GM23338 (cell line): ENCODE results near the gene FBXO2. TPM values are rescaled to one million over a fixed set of nuclear protein-coding genes. Genes with fewer than 3 reads are reported as not detected.

Experiments
- ATAC-seq: fragments of 200-7000 bp; cut with Tn5 transposase; 3 replicates; pipeline ENCODE4 v1.9.1; 2020
- DNase-seq: peaks from one replicate; pipeline ENCODE4 v3.0.0-alpha.2; 2015; ENCODE audit warnings: low spot score
- H2AFZ ChIP-seq: fragments of 200-600 bp; sonication (generic); 2 replicates; pipeline ENCODE4 v1.8.0; 2016; ENCODE audit warnings: antibody characterized with exemption, mild to moderate bottlenecking, moderate library complexity
- H3F3A ChIP-seq: fragments of 200-600 bp; sonication (generic); replicated peaks from 2 replicates; pipeline ENCODE4 v1.8.0; 2017; ENCODE audit warnings: antibody characterized with exemption, mixed run types, low read depth
- H3K27ac ChIP-seq: fragments of 200-600 bp; sonication (generic); 2 replicates; pipeline ENCODE4 v1.6.1; 2016; ENCODE audit warnings: low read depth
- H3K27me3 ChIP-seq: fragments of 200-600 bp; sonication (generic); 2 replicates; pipeline ENCODE4 v1.8.0; 2016; ENCODE audit warnings: mild to moderate bottlenecking, mixed run types, moderate library complexity; ENCODE audit not compliant: insufficient read depth
- H3K36me3 ChIP-seq: fragments of 200-600 bp; sonication (generic); 2 replicates; pipeline ENCODE4 v1.8.0; 2016; ENCODE audit warnings: mild to moderate bottlenecking; ENCODE audit not compliant: insufficient read depth
- H3K4me1 ChIP-seq: fragments of 200-600 bp; sonication (generic); 2 replicates; pipeline ENCODE4 v1.8.0; 2016; ENCODE audit warnings: mild to moderate bottlenecking, moderate library complexity; ENCODE audit not compliant: insufficient read depth
- H3K4me2 ChIP-seq: fragments of 200-600 bp; sonication (generic); 2 replicates; pipeline ENCODE4 v1.7.1; 2017; ENCODE audit warnings: mixed run types
- H3K4me3 ChIP-seq: fragments of 200-600 bp; sonication (generic); 2 replicates; pipeline ENCODE4 v1.6.1; 2016; ENCODE audit warnings: mixed run types
- H3K79me2 ChIP-seq: fragments of 200-600 bp; sonication (generic); replicated peaks from 2 replicates; pipeline ENCODE4 v1.8.0; 2017; ENCODE audit warnings: mild to moderate bottlenecking; ENCODE audit not compliant: insufficient read depth
- H3K9me2 ChIP-seq: fragments of 200-600 bp; sonication (generic); 2 replicates; pipeline ENCODE4 v1.8.0; 2017; ENCODE audit not compliant: insufficient read depth
- H4K20me1 ChIP-seq: fragments of 200-600 bp; sonication (generic); replicated peaks from 2 replicates; pipeline ENCODE4 v1.8.0; 2017; ENCODE audit warnings: mild to moderate bottlenecking; ENCODE audit not compliant: insufficient read depth
- H3K27ac Mint-ChIP-seq: 2 replicates; pipeline ENCODE4 v1.8.0; 2020; ENCODE audit warnings: inconsistent platforms, mild to moderate bottlenecking, moderate library complexity, mixed read lengths
- H3K27me3 Mint-ChIP-seq: 3 replicates; pipeline ENCODE4 v1.8.0; 2022; ENCODE audit warnings: low read depth, mild to moderate bottlenecking, moderate library complexity, mixed read lengths, inconsistent platforms; ENCODE audit not compliant: insufficient read depth, poor library complexity
- H3K36me3 Mint-ChIP-seq: 3 replicates; pipeline ENCODE4 v1.8.0; 2021; ENCODE audit warnings: low read depth, mild to moderate bottlenecking, inconsistent platforms, moderate library complexity, mixed read lengths
- H3K4me1 Mint-ChIP-seq: 3 replicates; pipeline ENCODE4 v1.8.0; 2020; ENCODE audit warnings: mild to moderate bottlenecking, inconsistent platforms, mixed read lengths
- H3K4me3 Mint-ChIP-seq: 3 replicates; pipeline ENCODE4 v1.8.0; 2021; ENCODE audit warnings: moderate library complexity, mild to moderate bottlenecking, inconsistent platforms, mixed read lengths
- H3K9me3 Mint-ChIP-seq: 3 replicates; pipeline ENCODE4 v1.8.0; 2020; ENCODE audit warnings: moderate library complexity, mild to moderate bottlenecking, inconsistent platforms, mixed read lengths
- CREB1 ChIP-seq: fragments of 250-450 bp; sonication (Bioruptor Pico); IDR thresholded peaks from 2 replicates; pipeline ENCODE4 v1.5.0; 2020; ENCODE audit warnings: low read depth, mild to moderate bottlenecking, moderate library complexity
- EZH2 ChIP-seq: fragments of 200-600 bp; sonication (generic); IDR thresholded peaks from one replicate; pipeline ENCODE4 v1.8.0; 2017; ENCODE audit warnings: antibody characterized with exemption, mild to moderate bottlenecking, low read depth; ENCODE audit not compliant: unreplicated experiment
- EZH2phosphoT487 ChIP-seq: fragments of 200-600 bp; sonication (generic); IDR thresholded peaks from one replicate; pipeline ENCODE4 v1.8.1; 2018; ENCODE audit warnings: antibody characterized with exemption; ENCODE audit not compliant: unreplicated experiment
- JUNB ChIP-seq: IDR thresholded peaks from one replicate; pipeline ENCODE4 v1.6.1; 2016; ENCODE audit warnings: antibody characterized with exemption; ENCODE audit not compliant: unreplicated experiment
- NANOG ChIP-seq: IDR thresholded peaks from 2 replicates; pipeline ENCODE4 v1.6.1; 2016; ENCODE audit warnings: antibody characterized with exemption, borderline replicate concordance
- POLR2AphosphoS5 ChIP-seq: IDR thresholded peaks from 2 replicates; pipeline ENCODE4 v1.6.1; 2016; ENCODE audit warnings: antibody characterized with exemption, low read depth
- STAT1 ChIP-seq: IDR thresholded peaks from one replicate; pipeline ENCODE4 v1.6.1; 2016; ENCODE audit warnings: antibody characterized with exemption; ENCODE audit not compliant: unreplicated experiment
- ZNF114 ChIP-seq: fragments of 250-450 bp; sonication (Bioruptor Pico); IDR thresholded peaks from 2 replicates; pipeline ENCODE4 v1.5.0; 2020; ENCODE audit warnings: mild to moderate bottlenecking, moderate library complexity
- ZNF331 ChIP-seq: fragments of 250-450 bp; sonication (Bioruptor Pico); IDR thresholded peaks from 2 replicates; pipeline ENCODE4 v1.5.0; 2020; ENCODE audit warnings: low read depth, mild to moderate bottlenecking, moderate library complexity
- long read RNA-seq: library from polyadenylated mRNA; unstranded; transcript quantifications from one replicate; pipeline ENCODE4 v2.0.0, GENCODE V29; 2020; ENCODE audit not compliant: unreplicated experiment
- polyA plus RNA-seq: library from polyadenylated mRNA; unstranded; fragments of >200 nt; fragmentation: Nextera tagmentation; extraction: Ambion mirVana; gene quantifications from 2 replicates; pipeline ENCODE4 v1.2.1, GENCODE V29; 2016
- total RNA-seq: library from RNA; depleted of rRNA; stranded (reverse); fragments of >200 nt; shearing (Covaris generic); gene quantifications from 2 replicates; pipeline ENCODE4 v1.2.3, GENCODE V29; 2014; rRNA removed
- TF ChIP-seq, protein P1 (sequence below), 2 experiments: fragments of 200-600 bp in 1 of 2; sonication (generic) in 1 of 2; conservative IDR thresholded peaks; 2 replicates each; pipeline versions ENCODE4 v1.5.1 to v1.6.1; 2016 to 2017; ENCODE audit warnings: antibody characterized with exemption in 2 of 2, low read depth in 2 of 2, mild to moderate bottlenecking in 2 of 2, moderate library complexity in 1 of 2
- TF ChIP-seq, protein P2 (sequence below): fragments of 250-450 bp; sonication (Bioruptor Pico); IDR thresholded peaks from 2 replicates; pipeline ENCODE4 v1.5.0; 2020; ENCODE audit warnings: mild to moderate bottlenecking, moderate library complexity
- TF ChIP-seq, protein P3 (sequence below): IDR thresholded peaks from 2 replicates; pipeline ENCODE4 v1.6.1; 2016; ENCODE audit warnings: antibody characterized with exemption

Gene FBXO2, protein sequence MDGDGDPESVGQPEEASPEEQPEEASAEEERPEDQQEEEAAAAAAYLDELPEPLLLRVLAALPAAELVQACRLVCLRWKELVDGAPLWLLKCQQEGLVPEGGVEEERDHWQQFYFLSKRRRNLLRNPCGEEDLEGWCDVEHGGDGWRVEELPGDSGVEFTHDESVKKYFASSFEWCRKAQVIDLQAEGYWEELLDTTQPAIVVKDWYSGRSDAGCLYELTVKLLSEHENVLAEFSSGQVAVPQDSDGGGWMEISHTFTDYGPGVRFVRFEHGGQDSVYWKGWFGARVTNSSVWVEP
- total RNA-seq (44.4 and 45.4 TPM in 2 replicates), polyA plus RNA-seq (84.6 and 86.7 TPM in 2 replicates)
- long read RNA-seq, transcript FBXO2-201 (6 exons, 1,560 nt): major isoform, 30 of 32 reads
- long read RNA-seq, partial matches to known transcripts: 2 of 32 reads
- long read RNA-seq, other reads (novel, unspliced or antisense): 0 of 32 reads

DNA sequence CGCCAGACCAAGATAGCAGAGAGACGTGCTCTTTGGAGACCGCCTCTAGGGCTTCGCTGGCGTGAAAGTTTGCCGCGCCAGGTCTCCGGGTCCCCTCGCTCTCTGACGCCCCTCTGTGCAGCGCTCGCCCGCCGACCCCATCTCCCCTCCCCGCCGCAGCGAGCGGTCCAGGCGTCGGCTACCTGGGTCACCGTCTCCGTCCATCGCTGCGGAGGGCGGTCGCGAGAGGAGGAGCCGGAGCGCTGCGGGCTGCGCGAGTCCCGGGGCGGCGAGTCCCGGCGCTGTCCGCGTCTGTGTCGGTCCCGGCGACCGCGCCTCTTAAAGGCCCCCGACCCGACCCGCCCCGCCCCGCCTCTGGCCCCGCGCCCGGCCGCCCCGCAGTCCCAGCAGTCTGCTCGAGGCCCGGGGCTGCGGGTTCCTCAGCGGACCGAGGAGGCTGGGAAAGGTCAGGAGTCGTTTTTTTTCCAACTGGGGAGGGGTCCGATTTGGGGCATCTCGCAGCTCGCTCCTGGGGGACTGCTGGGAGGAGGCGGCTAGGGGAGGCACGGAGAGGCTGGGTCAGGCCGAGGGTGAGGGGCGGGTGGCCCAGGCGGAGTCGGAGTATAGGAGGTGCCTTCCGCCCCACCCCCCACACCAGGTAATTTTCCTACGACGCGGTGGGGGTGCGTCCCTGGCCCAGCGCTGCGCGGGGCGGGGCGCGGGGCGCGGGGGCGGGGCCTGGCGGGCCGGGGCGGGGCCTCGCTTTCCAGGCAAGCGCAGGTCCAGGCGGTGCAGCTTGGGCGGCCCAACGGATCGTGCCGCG is at the start of gene FBXO2, which contains the start of gene FBXO44:
TSS of gene FBXO2 (minus strand) at position 293 of the 802 bp plus-strand sequence. CDS start at position 204, 89 bp downstream.
TSS of gene FBXO44 (plus strand) at position 741 of the 802 bp plus-strand sequence. CDS start 959 bp downstream, outside the sequence.
- peak; percentile 51 for ATAC-seq
- Histone ChIP-seq H3K79me2 (peaks cover 20% of the 10 kb centered on the region), H3K4me3 (peak within 1 kb of the TSS; percentile 77), H3K27ac (peak within 1 kb of the TSS; percentile 59; the same call in 1 of the 2 replicates), H3K36me3 (peaks cover 13% of the 10 kb centered on the region; the same call in 1 of the 2 replicates), H3K9me2 (no peaks in the 10 kb centered on the region), H2AFZ (no peak within 1 kb of the TSS), H3F3A (peaks cover 24% of the 10 kb centered on the region), H3K27me3 (no peaks in the 10 kb centered on the region), H3K4me2 (peak within 1 kb of the TSS; percentile 93), H3K4me1 (peaks cover 33% of the 10 kb centered on the region), H4K20me1 (peaks cover 7% of the 10 kb centered on the region; the same call in 1 of the 2 replicates)
- peaks cover 35% of the 10 kb centered on the region for H3K4me1 Mint-ChIP-seq
- H3K36me3 Mint-ChIP-seq: peaks cover 14% of the 10 kb centered on the region; the same call in 2 of the 3 replicates
- peak; percentile 91 for DNase-seq
- peaks cover 24% of the 10 kb centered on the region for H3K27me3 Mint-ChIP-seq
- TF ChIP-seq, protein P1, sequence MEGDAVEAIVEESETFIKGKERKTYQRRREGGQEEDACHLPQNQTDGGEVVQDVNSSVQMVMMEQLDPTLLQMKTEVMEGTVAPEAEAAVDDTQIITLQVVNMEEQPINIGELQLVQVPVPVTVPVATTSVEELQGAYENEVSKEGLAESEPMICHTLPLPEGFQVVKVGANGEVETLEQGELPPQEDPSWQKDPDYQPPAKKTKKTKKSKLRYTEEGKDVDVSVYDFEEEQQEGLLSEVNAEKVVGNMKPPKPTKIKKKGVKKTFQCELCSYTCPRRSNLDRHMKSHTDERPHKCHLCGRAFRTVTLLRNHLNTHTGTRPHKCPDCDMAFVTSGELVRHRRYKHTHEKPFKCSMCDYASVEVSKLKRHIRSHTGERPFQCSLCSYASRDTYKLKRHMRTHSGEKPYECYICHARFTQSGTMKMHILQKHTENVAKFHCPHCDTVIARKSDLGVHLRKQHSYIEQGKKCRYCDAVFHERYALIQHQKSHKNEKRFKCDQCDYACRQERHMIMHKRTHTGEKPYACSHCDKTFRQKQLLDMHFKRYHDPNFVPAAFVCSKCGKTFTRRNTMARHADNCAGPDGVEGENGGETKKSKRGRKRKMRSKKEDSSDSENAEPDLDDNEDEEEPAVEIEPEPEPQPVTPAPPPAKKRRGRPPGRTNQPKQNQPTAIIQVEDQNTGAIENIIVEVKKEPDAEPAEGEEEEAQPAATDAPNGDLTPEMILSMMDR (conservative IDR thresholded peaks at IDR 0.05; ENCODE audit: low read depth in 2 of 2): no peak
- no peak for TF ChIP-seq JUNB
- no peak for TF ChIP-seq EZH2phosphoT487
- TF ChIP-seq ZNF114 (CRISPR knock-in tag): no peak
- TF ChIP-seq, protein P2, sequence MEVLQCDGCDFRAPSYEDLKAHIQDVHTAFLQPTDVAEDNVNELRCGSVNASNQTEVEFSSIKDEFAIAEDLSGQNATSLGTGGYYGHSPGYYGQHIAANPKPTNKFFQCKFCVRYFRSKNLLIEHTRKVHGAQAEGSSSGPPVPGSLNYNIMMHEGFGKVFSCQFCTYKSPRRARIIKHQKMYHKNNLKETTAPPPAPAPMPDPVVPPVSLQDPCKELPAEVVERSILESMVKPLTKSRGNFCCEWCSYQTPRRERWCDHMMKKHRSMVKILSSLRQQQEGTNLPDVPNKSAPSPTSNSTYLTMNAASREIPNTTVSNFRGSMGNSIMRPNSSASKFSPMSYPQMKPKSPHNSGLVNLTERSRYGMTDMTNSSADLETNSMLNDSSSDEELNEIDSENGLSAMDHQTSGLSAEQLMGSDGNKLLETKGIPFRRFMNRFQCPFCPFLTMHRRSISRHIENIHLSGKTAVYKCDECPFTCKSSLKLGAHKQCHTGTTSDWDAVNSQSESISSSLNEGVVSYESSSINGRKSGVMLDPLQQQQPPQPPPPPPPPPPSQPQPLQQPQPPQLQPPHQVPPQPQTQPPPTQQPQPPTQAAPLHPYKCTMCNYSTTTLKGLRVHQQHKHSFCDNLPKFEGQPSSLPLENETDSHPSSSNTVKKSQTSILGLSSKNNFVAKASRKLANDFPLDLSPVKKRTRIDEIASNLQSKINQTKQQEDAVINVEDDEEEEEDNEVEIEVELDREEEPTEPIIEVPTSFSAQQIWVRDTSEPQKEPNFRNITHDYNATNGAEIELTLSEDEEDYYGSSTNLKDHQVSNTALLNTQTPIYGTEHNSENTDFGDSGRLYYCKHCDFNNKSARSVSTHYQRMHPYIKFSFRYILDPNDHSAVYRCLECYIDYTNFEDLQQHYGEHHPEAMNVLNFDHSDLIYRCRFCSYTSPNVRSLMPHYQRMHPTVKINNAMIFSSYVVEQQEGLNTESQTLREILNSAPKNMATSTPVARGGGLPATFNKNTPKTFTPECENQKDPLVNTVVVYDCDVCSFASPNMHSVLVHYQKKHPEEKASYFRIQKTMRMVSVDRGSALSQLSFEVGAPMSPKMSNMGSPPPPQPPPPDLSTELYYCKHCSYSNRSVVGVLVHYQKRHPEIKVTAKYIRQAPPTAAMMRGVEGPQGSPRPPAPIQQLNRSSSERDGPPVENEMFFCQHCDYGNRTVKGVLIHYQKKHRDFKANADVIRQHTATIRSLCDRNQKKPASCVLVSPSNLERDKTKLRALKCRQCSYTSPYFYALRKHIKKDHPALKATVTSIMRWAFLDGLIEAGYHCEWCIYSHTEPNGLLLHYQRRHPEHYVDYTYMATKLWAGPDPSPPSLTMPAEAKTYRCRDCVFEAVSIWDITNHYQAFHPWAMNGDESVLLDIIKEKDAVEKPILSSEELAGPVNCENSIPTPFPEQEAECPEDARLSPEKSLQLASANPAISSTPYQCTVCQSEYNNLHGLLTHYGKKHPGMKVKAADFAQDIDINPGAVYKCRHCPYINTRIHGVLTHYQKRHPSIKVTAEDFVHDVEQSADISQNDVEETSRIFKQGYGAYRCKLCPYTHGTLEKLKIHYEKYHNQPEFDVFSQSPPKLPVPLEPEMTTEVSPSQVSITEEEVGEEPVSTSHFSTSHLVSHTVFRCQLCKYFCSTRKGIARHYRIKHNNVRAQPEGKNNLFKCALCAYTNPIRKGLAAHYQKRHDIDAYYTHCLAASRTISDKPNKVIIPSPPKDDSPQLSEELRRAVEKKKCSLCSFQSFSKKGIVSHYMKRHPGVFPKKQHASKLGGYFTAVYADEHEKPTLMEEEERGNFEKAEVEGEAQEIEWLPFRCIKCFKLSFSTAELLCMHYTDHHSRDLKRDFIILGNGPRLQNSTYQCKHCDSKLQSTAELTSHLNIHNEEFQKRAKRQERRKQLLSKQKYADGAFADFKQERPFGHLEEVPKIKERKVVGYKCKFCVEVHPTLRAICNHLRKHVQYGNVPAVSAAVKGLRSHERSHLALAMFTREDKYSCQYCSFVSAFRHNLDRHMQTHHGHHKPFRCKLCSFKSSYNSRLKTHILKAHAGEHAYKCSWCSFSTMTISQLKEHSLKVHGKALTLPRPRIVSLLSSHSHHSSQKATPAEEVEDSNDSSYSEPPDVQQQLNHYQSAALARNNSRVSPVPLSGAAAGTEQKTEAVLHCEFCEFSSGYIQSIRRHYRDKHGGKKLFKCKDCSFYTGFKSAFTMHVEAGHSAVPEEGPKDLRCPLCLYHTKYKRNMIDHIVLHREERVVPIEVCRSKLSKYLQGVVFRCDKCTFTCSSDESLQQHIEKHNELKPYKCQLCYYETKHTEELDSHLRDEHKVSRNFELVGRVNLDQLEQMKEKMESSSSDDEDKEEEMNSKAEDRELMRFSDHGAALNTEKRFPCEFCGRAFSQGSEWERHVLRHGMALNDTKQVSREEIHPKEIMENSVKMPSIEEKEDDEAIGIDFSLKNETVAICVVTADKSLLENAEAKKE (CRISPR knock-in tag): no peak
- no peak for TF ChIP-seq STAT1
- TF ChIP-seq NANOG: no peak
- 0 out of 2 replicates have a peak, but pooled peaks have one; percentile 23 for TF ChIP-seq CREB1 (CRISPR knock-in tag)
- TF ChIP-seq ZNF331 (CRISPR knock-in tag): no peak
- TF ChIP-seq POLR2AphosphoS5: peak; percentile 64
- TF ChIP-seq, protein P3, sequence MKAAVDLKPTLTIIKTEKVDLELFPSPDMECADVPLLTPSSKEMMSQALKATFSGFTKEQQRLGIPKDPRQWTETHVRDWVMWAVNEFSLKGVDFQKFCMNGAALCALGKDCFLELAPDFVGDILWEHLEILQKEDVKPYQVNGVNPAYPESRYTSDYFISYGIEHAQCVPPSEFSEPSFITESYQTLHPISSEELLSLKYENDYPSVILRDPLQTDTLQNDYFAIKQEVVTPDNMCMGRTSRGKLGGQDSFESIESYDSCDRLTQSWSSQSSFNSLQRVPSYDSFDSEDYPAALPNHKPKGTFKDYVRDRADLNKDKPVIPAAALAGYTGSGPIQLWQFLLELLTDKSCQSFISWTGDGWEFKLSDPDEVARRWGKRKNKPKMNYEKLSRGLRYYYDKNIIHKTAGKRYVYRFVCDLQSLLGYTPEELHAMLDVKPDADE: no peak
- no peak for TF ChIP-seq EZH2
- no peak within 1 kb of the TSS for H3K27ac Mint-ChIP-seq
- H3K4me3 Mint-ChIP-seq: peak within 1 kb of the TSS; percentile 77
- H3K9me3 Mint-ChIP-seq: no peaks in the 10 kb centered on the region; the same call in 2 of the 3 replicates
